Stimulated activated CD4-positive, alpha-beta T cell treated with anti-CD3 and anti-CD28 coated beads, Interleukin-4, amount 100 ng/mL, for 48 hours (primary cell): Measurements from ENCODE around the gene NOC4L.

Source experiments
- DNase-seq, 2 donors: peaks; one replicate each; pipeline ENCODE4 v3.0.0-alpha.2; 2020; ENCODE audit warnings: low read depth in 2 of 2

NOC4L gene

DNA sequence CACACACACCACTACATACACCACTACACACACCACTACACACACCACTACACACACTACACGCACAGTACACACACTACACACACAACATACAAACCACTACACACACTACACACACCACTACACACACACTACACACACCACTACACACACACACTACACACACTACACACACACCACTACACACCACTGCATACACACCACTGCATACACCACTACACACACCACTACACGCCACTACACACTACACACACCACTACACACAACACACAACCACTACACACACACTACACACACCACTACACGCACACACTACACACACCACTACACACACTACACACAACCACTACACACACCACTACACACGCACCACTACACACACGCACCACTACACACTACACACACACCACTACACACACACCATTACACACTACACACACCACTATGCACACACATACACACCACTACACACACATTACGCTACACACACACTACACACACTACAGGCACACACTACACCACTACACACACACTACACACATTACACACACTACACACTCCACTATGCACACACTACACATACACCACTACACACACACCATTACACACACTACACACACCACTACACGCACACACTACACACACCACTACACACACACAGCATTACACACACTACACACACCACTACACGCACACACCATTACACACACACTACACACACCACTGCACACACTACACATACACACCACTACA lies 12.5 kb downstream of the NOC4L start:
- no peak for DNase-seq

- no peak for DNase-seq
Measured at GRCh38 chr12:132157733-132158409, 13.6 kb downstream of the NOC4L start.

DNA sequence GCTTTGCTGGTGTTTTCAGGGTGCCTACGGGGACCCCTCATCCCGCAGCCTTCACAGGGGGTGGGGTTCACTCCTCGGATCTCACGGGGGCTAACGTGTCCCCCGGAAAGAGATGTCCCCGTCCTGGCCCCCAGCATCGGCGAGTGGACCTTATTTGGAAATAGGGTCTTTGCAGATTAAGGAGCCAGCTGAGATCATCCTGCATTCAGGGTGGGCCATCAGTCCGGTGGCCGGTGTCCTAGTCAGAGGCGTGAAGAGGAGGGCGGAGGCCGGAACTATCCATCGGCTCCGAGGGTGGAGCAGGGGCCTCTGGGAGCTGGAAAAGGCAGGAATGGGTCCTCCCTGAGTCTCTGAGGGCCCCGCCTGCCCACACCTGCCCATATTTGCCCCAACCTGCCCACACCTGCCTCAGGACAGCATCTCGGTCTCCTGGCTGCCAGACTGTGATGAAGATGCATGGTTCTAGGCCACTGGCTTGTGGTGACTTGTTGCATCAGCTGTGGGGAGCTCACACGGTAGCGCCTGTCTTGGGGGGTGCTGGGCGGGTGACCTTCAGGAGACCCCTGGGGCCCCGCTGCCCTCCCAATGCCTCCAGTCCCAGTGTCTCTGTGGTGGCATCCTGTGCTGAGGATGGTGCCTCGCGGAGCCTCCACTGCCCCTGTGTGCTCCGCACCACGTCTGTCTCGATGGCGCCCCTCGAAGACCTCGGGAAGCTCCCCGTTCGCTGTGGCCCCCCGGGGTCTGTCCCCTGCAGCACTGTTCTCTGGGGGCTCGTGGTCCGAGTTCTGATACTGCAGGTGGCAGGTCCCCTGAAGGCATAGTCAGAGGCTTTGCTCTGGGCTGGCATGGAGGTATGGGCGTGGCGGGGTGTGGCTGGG lies 14.7 kb downstream of the NOC4L start:
- no peak for DNase-seq

DNA sequence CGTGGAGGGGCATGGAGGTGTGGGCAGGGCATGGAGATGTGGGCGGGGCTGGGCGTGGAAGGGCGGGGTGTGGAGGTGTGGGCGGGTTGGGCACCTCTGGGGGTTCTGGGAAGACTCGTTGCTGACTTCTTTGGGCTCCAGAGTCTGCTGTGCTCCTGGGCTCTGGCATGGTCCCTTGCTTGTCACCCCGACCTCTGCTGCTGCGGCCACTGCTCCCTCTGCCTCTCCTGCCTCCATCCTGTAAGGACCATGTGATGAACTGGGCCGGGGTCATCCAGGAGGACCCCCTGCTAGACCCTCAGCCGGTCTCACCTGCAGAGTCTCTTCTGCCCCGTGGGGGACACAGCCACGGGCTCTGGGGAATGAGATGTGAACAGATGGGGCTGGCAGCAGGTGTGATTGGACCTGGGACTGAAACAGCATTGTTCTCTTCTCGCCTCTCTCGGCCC lies 15.3 kb downstream of the NOC4L start:
- no peak for DNase-seq

GRCh38 chr12:132160016-132160415 lies 15.8 kb downstream of the NOC4L start:
- DNase-seq: no peak

GRCh38 chr12:132160601-132161035 lies 16.4 kb downstream of the NOC4L start:
- DNase-seq: no peak

GRCh38 chr12:132161036-132161781 lies 17.0 kb downstream of the NOC4L start:
- no peak for DNase-seq

DNA sequence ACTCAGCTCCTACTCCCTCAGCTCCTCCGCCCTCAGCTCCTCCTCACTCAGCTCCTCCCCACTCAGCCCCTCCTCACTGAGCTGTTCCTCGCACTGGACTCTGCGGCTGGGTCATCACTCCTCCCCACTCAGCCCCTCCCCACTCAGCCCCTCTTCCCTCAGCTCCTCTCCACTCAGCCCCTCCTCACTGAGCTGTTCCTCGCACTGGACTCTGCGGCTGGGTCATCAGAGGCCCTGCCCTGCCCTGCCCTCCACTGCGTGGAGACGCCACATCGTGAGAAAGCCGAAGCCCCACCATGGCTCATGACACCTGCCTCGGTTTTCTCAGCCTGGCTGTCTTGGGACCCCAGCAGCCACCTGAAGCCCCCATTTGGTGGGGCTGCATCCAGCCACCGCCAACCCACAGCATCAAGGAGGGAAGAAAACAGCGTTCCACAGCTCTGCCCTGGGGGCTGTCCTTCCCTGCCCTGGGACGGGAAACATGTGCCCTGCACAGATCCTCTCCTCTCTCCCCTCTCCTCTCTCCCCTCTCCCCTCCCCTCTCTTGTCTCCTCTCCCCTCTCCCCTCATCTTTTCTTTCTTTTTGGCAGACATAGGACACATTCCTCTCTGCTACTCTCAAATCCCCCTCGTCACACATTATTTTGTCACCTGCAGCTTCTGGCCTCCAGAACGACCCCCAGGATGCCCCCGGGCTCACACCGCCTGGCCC lies 17.7 kb downstream of the NOC4L start:
- no peak for DNase-seq

- no peak for DNase-seq
Measured at GRCh38 chr12:132162508-132163031, 18.3 kb downstream of the NOC4L start.

DNA sequence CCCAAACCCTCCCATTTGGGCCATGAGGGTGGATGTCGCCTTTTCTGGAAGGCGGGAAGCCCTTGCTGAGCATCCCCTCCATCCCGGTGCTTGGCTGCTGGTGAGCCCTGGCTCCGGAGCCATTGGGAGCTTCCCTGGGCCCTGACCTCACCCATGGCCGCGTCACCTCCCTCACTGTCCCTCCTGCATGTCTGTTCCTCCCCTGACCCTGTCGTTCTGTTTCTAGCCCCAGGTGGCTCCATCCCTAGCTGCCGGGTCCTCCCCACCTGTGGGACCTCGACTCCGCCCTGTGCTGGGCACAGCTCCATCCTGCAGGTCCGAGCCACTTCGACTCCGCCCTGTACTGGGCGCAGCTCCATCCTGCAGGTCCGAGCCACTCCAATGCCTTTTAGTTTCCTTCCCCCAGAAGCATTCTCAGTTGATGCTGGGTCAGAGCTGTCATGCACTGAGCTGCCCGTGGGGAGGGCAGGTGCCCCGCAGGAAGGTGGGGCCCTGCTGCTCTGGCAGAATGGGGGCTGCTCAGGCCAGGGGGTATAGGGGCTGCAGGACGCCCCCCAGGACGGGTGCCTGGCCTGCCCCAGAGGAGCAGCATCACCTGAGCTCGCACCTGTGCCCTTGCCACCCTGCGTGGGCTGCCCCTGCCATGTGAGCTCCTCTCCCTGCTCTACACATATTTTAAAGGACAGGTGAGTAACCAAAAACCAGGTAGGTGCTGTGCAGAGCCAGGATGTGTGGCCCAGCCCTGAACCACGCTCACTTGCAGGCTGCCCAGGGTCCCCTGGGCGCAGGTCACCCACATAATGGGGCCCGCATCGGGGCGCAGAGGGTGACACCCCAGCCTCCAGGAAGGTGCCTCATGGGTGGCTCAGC lies 19.0 kb downstream of the NOC4L start:
- no peak for DNase-seq

GRCh38 chr12:132163911-132164288 lies 19.6 kb downstream of the NOC4L start:
- DNase-seq: no peak

- no peak for DNase-seq
Measured at GRCh38 chr12:132164426-132164825, 20.2 kb downstream of the NOC4L start.

- no peak for DNase-seq
Measured at GRCh38 chr12:132165584-132165983, 21.3 kb downstream of the NOC4L start.

- no peak for DNase-seq
Measured at GRCh38 chr12:132166093-132166492, 21.8 kb downstream of the NOC4L start.

DNA sequence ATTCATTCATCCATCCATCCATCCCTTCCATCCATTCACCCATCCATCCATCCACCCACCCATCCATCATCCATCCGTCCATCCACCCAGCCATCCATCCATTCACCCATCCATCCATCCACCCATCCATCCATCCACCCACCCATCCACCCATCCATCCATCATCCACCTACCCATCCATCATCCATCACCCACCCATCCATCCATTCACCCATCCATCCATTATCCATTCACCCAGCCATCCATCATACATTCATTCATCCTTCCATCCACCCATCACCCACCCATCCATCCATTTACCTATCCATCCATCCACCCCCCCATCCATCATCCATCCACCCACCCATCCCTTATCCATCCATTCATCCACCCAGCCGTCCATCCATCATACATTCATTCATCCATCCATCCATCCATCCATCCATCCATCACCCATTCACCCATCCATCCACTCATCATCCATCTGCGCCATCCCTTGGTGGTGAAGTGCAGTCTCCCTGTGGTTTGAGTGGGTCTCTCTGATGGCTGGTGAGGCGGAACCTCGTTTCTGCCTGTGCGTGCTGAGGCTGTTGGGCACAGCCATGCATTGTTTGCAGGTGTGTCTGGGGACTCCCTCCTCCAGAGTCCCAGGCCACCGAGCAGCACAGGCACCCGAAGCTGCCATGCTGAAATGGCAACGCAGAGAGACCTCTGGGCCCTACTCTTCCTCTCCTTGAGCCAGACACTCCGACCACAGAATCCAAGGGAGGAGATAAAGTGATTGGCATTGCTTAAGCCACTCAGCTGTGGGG lies 22.7 kb downstream of the NOC4L start:
- DNase-seq: no peak

DNA sequence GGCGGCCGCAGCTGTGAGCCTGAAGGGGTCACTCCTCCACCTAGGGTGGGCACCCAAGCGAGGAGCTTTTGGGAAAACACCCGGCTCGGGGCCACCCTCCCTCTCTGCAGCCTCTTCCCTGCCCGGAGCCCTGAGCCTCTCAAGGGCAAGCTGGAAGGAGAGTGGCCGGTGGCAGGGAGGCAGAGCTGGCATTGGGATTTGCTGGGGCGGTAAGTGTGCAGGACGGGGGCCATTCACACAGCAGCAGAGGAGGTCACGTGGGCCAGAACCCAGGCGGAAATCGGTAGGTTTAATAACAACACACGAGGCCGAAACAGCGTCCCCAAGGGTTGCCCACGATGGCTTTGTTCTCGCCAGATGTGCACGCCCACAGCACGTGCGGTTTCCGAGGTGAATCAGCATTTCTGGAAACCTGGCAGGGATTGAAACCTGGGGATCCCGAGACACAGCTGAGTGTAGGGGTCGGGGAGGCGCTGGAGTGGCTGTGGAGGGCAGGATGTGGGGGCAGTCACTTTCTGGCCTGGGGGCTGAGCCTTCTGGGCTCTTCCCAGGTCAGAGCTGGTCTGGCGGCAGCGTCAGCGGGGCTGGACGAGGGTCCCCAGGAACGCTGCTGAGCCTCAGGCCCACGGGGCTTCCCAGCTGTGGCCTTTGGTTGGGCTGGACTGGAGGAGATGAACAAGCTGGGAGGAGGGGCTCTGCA lies 23.5 kb downstream of the NOC4L start:
- DNase-seq: no peak

GRCh38 chr12:132168311-132169031 lies 24.2 kb downstream of the NOC4L start:
- no peak for DNase-seq

DNA sequence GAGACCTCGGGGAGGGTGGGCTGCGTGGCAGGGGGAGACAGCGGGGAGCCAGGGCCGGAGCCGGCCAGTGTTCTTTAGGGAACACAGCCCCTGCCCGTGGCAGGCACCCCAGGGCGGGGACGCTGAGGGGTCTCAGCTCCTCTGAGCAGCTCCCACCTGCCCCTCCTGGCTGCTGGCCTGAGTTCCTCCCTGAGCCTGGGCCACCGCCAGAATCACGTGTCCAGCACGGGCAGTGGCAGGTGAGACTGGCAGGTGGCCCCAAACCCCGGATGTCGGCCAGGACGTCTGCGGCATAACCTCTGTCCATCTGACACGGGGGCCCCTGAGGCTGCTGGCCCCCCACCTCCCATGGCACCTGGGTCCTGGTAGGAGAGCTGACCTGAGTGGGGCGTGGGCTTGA lies 25.1 kb downstream of the NOC4L start:
- DNase-seq: no peak
